Nephron progenitor cell (in vitro differentiated cells): Measurements from ENCODE around the gene DNAH14.

Experiments used
- DNase-seq: peaks from one replicate; pipeline ENCODE4 v3.0.0; 2021
- H3K27ac Mint-ChIP-seq: 2 replicates; pipeline ENCODE4 v1.8.0; 2021; ENCODE audit warnings: mild to moderate bottlenecking, moderate library complexity, mixed read lengths
- H3K27me3 Mint-ChIP-seq: 2 replicates; pipeline ENCODE4 v1.8.0; 2021; ENCODE audit warnings: mild to moderate bottlenecking, low read depth, mixed read lengths; ENCODE audit not compliant: poor library complexity
- H3K36me3 Mint-ChIP-seq: 2 replicates; pipeline ENCODE4 v1.8.0; 2021; ENCODE audit warnings: low read depth, mixed read lengths
- H3K4me1 Mint-ChIP-seq: 2 replicates; pipeline ENCODE4 v1.8.0; 2021; ENCODE audit warnings: mixed read lengths
- H3K4me3 Mint-ChIP-seq: 2 replicates; pipeline ENCODE4 v1.8.0; 2021; ENCODE audit warnings: mild to moderate bottlenecking, moderate library complexity, mixed read lengths
- H3K9me3 Mint-ChIP-seq: 2 replicates; pipeline ENCODE4 v1.8.0; 2021; ENCODE audit warnings: mild to moderate bottlenecking, moderate library complexity, mixed read lengths
- TF ChIP-seq, protein P1 (sequence below): fragments of 200-600 bp; sonication (generic); IDR thresholded peaks from 2 replicates; pipeline ENCODE4 v1.5.0; 2021; ENCODE audit warnings: antibody characterized with exemption

Gene DNAH14

DNA sequence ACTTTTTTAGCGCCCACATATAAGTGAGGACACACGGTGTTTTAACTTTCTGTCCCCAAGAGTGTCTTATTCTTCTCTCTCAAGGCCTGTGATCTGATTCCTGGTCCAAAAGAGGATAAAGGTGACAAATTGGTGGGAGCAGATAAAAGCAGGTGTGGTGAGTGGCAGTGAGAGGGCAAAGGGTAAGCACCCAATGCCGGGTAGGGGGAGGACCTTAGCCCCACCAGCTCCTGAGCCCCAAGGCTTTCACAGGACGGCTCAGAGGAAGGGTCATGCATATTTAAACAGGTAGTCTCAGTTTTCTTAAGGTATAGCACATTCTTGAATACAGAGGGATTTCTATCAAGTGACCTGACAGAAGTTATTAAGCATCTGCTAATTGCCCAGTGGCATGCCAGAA is 478.8 kb downstream of the DNAH14 start:
- Mint-ChIP-seq H3K36me3 (peaks cover 98% of the 10 kb centered on the region), H3K9me3 (no peaks in the 10 kb centered on the region), H3K27ac (no peak overlapping the region), H3K4me3 (no peak overlapping the region), H3K27me3 (no peaks in the 10 kb centered on the region), H3K4me1 (peaks cover 25% of the 10 kb centered on the region)
- TF ChIP-seq, protein P1, sequence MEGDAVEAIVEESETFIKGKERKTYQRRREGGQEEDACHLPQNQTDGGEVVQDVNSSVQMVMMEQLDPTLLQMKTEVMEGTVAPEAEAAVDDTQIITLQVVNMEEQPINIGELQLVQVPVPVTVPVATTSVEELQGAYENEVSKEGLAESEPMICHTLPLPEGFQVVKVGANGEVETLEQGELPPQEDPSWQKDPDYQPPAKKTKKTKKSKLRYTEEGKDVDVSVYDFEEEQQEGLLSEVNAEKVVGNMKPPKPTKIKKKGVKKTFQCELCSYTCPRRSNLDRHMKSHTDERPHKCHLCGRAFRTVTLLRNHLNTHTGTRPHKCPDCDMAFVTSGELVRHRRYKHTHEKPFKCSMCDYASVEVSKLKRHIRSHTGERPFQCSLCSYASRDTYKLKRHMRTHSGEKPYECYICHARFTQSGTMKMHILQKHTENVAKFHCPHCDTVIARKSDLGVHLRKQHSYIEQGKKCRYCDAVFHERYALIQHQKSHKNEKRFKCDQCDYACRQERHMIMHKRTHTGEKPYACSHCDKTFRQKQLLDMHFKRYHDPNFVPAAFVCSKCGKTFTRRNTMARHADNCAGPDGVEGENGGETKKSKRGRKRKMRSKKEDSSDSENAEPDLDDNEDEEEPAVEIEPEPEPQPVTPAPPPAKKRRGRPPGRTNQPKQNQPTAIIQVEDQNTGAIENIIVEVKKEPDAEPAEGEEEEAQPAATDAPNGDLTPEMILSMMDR = no peak
- DNase-seq = no peak

DNA sequence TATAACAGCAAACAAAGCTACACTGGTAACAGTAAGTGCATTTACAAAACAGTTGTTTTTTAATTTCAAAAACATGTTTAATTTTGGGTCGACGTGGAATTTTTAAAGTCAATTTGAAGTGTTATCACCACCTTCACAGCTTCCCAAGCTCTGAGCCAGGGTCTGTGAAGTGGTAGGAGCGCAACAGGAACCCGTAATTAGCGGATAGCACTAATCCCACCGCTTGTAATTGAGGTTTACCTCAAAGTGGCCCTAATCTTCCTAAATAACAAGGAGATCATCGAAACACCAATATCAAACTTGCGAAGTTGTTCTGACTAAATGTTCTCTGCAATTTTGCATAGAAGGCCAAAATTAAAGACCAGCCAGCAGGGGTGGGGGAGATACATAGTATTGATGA is 479.6 kb downstream of the DNAH14 start:
- peaks cover 96% of the 10 kb centered on the region for H3K36me3 Mint-ChIP-seq
- no peaks in the 10 kb centered on the region for H3K9me3 Mint-ChIP-seq
- H3K4me3 Mint-ChIP-seq = no peak overlapping the region
- TF ChIP-seq, protein P1 = no peak
- H3K27ac Mint-ChIP-seq = no peak overlapping the region
- DNase-seq = no peak
- no peaks in the 10 kb centered on the region for H3K27me3 Mint-ChIP-seq
- peaks cover 25% of the 10 kb centered on the region for H3K4me1 Mint-ChIP-seq

DNA sequence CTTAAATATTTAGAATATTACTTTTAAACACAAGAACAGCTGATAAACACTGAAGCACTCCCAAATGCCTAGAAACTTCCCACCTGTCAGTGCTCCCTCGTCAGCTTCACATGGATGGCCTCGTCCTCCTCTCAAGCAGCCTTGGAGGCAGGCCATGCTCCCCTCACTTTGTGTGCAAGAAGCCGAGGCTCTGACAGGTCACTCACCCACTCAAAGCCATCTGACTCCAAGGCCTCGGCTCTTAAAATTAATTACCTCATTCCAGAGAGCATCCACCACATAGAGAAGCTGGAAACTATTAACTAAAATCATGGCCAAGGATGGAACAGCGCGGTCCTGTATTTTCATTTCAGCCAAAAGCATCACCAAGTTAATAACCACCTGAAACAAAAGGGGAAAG is 480.6 kb downstream of the DNAH14 start:
- Mint-ChIP-seq H3K27ac (no peak overlapping the region), H3K4me3 (no peak overlapping the region), H3K9me3 (no peaks in the 10 kb centered on the region), H3K36me3 (peaks cover 98% of the 10 kb centered on the region), H3K27me3 (no peaks in the 10 kb centered on the region), H3K4me1 (peaks cover 25% of the 10 kb centered on the region)
- TF ChIP-seq, protein P1 = no peak
- DNase-seq = no peak

DNA sequence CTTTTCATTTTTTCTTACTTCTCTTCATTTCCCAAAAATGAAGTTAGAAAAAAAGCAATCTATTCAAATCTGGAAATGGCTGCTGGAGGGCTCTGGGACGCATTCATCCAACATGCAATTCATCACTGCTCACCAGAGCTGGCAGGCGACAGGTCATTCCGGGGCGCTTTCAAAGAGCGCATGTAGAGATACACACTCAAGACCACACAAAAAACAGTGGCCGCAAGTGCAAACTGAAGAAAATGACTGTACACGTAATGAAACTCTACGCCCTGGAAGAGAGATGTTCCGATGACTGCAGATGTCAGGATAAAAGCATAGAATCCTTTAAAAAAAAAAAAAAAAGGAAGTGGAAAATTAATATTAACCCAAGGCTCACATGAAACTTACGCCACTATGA is 482.8 kb downstream of the DNAH14 start:
- H3K27me3 Mint-ChIP-seq = peaks cover 2% of the 10 kb centered on the region
- no peak for DNase-seq
- H3K36me3 Mint-ChIP-seq = peaks cover 92% of the 10 kb centered on the region
- TF ChIP-seq, protein P1 = no peak
- no peaks in the 10 kb centered on the region for H3K9me3 Mint-ChIP-seq
- H3K4me1 Mint-ChIP-seq = peaks cover 20% of the 10 kb centered on the region
- no peak overlapping the region for H3K4me3 Mint-ChIP-seq
- no peak overlapping the region for H3K27ac Mint-ChIP-seq

DNA sequence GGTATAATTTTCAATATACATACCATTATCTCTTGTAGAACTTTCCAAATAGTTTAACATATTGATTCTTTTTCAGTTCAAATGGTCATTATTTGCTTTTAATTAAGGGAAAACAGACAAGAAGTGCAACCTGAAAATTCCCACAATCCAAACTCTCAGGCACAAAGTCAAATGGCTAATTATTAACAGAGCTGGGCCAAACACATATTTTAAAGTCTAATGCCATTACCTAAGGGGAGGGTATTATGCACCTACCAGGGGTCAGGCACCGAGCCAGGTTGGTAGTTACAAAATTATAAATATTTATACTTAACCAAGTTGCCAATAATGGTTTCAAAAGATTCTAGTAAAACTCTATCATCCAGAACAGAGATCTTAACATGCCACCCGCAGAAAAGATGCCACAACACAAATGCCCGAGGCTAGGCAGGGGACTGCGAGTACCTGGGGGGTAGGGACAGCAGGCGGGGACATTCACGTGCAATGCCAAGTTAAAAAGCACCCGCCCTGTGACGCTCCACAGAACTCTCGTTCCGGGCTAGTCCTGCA is 483.4 kb downstream of the DNAH14 start:
- H3K27ac Mint-ChIP-seq = no peak overlapping the region
- TF ChIP-seq, protein P1 = no peak
- no peak for DNase-seq
- no peaks in the 10 kb centered on the region for H3K9me3 Mint-ChIP-seq
- no peak overlapping the region for H3K4me3 Mint-ChIP-seq
- H3K36me3 Mint-ChIP-seq = peaks cover 92% of the 10 kb centered on the region
- peaks cover 21% of the 10 kb centered on the region for H3K4me1 Mint-ChIP-seq
- H3K27me3 Mint-ChIP-seq = peaks cover 2% of the 10 kb centered on the region

DNA sequence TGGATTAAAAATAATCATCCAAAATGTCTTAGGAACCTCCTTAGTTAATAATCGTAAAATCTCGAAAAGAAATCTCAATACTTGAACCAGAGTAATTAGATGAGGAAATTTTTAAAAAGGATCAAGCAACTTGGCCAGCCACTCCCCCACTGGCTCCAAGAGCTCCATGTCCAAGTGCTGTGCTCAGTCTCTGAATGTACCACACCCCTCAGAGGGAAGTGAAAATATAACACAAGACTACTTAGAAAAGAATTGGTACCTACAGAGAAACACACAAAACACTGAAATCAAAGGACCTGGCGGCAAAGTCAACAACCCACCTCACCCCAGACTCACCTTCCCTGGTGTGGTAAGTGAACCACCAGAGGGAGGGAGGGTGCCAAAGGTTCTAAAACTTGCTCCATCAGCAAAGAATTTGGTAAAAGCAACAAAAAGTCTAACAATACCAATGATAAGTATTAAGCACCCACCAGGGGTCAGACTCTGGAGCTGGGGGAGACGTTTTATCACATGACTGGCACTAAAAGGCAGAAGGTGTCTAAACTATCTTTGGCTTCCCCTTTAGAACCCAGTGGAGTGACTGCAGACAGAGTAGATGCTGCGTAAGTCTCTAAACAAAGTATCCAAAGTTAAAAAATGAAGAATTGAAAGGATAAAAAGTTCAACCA is 484.4 kb downstream of the DNAH14 start:
- TF ChIP-seq, protein P1 = no peak
- H3K27me3 Mint-ChIP-seq = peaks cover 2% of the 10 kb centered on the region
- DNase-seq = no peak
- H3K4me3 Mint-ChIP-seq = no peak overlapping the region
- peaks cover 92% of the 10 kb centered on the region for H3K36me3 Mint-ChIP-seq
- H3K27ac Mint-ChIP-seq = no peak overlapping the region
- H3K4me1 Mint-ChIP-seq = peaks cover 28% of the 10 kb centered on the region
- H3K9me3 Mint-ChIP-seq = no peaks in the 10 kb centered on the region
